NCI-H748 treated with DMSO at 0.1 percent for 48 hours (cell line): ENCODE data around the gene ZNF709.
"Not testable (repeated sequence)": the region's sequence is repeated elsewhere in the genome, so short reads cannot be mapped to it uniquely, and the experiment has no call there.

ENCODE experiments used
- DNase-seq: peaks from one replicate; lab custom pipeline; 2025; lab: John Stamatoyannopoulos, UW

Gene ZNF709

GRCh38 chr19:12484371-12485051 is at the start of gene ZNF709:
TSS of gene ZNF709 (minus strand) at chr19:12484816. CDS start at chr19:12484657, 159 bp downstream.
- DNase-seq = peak; percentile 82

DNA sequence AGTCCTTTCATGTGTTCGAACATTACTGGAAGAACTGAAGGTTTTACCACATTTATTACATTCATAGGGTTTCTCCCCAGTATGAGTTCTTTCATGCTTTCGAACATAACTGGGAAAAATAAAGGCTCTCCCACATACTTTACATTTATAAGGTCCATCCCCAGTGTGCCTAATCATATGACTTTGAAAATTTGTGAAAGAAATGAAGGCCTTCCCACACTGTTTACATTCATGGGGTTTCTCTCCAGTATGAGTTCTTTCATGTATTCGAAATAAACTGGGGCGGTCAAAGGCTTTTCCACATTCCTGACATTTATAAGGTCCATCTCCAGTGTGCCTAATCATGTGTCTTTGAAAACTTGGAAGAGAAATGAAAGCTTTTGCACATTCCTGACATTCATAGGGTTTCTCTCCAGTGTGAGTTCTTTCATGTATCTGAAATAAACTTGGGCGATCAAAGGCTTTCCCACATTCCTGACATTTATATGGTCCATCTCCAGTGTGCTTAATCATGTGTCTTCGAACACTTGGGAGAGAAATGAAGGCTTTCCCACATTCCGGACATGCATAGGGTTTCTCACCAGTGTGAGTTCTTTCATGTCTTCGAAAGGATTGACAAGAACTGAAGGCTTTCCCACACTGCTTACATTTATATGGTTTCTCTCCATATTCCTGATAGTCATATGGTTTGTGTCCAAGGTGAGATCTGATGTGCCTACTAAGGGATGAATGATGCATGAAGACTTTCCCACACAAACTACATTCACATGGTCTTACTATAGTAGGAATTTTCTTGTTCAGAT is 42.6 kb upstream of the ZNF709 start:
- no peak for DNase-seq

- no peak for DNase-seq
Measured at GRCh38 chr19:12526542-12526941, 41.9 kb upstream of the ZNF709 start.

DNA sequence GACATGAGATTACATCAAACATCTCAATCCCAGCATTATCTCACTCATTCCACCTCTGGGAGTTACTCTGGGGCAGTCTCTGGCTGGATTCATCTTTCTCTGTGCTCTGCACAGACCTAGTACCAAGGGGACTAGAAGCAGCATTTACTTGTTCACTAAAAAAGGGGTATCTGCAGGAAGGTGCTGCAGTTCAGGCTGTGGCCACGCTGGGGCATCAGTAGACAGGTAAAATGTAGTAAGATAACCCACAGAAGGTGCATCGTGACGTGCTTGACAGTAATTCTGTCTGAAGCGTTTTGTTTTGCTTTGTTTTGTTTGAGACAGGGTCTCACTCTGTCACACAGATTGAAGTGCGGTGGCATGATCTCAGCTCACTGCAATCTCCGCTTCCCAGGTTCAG is 37.4 kb upstream of the ZNF709 start:
- DNase-seq = peak; percentile 31

- DNase-seq = no peak
Measured at GRCh38 chr19:12513531-12514061, 29.0 kb upstream of the ZNF709 start.

GRCh38 chr19:12497032-12497431 is 12.4 kb upstream of the ZNF709 start:
- DNase-seq = no peak

DNA sequence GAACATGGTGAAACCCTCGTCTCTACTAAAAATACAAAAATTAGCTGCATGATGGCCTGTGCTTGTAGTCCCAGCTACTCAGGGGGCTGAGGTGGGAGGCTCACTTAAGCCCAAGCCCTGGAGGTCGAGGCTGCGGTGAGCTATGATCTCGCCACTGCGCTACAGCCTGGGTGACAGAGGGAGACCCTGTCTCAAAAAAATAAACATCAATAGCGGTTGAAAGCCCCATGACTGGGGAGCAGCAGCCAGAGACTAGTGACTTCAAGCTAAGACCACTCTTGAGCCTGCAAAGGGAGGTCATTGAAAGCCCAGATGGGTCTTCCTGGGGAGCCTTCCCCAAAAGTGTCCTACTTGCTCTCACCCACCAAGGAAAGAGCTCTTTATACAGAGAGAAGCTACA is 11.9 kb upstream of the ZNF709 start:
- DNase-seq = no peak

DNA sequence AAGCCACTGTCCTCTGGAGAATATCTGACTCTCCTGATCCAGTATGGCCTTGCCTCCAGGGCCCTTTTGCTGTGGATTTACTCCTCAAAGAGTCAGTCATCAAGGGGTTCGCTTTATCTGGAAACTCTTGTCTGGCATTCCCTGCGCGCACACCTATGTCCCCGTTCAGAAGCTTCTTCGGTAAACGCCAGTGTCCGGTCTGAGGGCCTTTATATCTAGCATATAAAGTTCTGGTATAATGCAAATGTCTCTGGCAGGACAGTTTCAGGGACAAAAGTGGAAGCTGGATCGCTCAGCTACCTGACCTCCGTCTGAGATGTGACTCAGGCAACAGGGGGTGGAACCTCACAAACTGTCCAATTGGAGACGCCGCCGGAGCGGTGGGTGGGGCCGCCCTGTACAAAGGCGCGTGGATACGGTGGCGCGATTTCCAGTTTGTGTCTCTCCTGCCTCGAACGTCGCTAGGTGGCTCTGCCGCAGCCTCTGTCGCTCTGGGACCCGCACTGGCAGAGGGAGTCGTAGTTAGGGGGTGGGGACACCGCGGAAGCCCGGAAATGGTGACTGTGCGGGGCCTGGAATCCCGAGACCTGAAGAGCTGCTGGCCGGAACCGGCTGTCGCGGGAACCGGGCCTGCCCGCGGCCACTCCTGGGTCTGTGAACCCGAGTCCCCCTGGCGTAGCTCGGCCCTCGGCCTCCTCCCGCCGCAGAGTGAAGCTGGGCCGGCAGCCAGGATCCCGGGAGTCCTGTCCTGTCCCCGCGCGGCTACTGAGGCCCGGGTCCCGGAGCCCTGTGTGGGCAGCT is 10.6 kb upstream of the ZNF709 start:
- DNase-seq = peak; percentile 85

DNA sequence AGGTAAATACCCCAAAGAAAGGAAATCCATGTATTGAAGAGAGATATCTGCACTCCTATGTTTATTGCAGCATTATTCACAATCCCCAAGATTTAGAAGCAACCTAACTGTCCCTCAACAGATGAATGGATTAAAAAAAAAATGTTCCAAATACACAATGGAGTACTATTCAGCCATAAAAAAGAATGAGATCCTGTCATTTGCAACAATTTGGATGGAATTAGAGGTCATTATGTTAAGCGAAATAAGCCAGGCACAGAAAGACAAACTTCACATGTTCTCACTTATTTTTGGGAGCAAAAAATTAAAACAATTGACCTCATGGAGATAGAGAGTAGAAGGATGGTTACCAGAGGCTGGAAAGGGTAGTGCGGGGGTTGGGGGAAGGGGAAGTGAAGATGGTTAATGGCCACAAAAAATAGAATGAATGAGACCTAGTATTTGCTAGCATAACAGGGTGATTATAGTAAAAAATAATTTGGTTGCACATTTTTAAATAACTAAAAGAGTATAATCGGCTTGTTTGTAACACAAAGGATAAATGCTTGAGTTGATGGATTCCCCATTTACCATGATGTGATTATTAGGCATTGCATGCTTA is 9.7 kb upstream of the ZNF709 start:
- DNase-seq = no peak

- DNase-seq = not testable (repeated sequence)
Measured at GRCh38 chr19:12486265-12486783, 1.7 kb upstream of the ZNF709 start.

GRCh38 chr19:12485571-12485970 is 955 bp upstream of the ZNF709 start:
- DNase-seq = no peak

DNA sequence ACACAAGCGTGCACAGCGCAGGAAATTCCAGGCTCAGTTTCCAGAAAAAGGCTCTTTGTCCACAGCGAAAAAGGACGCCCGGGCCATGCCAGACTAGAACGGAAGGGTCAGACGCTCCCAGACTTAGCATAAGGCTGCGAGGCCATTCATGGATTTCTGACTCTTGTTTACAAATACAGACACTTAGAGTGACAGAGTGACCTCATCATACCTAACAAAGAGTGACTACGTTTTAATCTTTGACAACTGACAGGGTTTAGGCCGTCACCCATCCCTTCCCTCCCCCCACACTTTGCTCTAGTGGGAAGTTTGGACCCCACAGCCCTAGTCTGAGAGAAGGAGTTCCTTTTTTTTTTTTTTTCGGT is 418 bp upstream of the ZNF709 start:
- DNase-seq = no peak

GRCh38 chr19:12484011-12484370 is 625 bp downstream of the ZNF709 start:
- no peak for DNase-seq

GRCh38 chr19:12482509-12482886 is 2.1 kb downstream of the ZNF709 start:
- DNase-seq = no peak

GRCh38 chr19:12481781-12482508 is 2.7 kb downstream of the ZNF709 start:
- DNase-seq = no peak

- DNase-seq = no peak
Measured at GRCh38 chr19:12478234-12478941, 6.2 kb downstream of the ZNF709 start.

- not testable (repeated sequence) for DNase-seq
Measured at GRCh38 chr19:12467651-12468050, 17.0 kb downstream of the ZNF709 start.

GRCh38 chr19:12465211-12465610 is 19.4 kb downstream of the ZNF709 start:
- DNase-seq = no peak

GRCh38 chr19:12464769-12465168 is 19.8 kb downstream of the ZNF709 start:
- DNase-seq = no peak

DNA sequence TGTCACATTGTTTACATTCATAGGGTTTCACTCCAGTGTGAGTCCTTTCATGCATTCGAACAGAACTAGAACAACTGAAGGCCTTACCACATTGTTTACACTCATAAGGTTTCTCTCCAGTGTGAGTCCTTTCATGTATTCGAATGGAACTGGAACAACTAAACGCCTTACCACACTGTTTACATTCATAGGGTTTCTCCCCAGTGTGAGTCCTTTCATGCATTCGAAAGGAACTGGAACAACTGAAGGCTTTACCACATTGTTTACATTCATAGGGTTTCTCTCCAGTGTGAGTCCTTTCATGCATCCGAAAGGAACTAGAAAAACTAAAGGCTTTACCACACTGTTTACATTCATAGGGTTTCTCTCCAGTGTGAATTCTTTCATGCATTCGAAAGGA is 20.5 kb downstream of the ZNF709 start:
- not testable (repeated sequence) for DNase-seq

- DNase-seq = peak; percentile 15
Measured at GRCh38 chr19:12453495-12453894, 31.1 kb downstream of the ZNF709 start.
